OCI-M1 (cell line): Measurements from ENCODE around the gene TMC5.

ENCODE experiments used
- DNase-seq: peaks from one replicate; lab custom pipeline; 2025; lab: John Stamatoyannopoulos, UW

Gene TMC5

DNA sequence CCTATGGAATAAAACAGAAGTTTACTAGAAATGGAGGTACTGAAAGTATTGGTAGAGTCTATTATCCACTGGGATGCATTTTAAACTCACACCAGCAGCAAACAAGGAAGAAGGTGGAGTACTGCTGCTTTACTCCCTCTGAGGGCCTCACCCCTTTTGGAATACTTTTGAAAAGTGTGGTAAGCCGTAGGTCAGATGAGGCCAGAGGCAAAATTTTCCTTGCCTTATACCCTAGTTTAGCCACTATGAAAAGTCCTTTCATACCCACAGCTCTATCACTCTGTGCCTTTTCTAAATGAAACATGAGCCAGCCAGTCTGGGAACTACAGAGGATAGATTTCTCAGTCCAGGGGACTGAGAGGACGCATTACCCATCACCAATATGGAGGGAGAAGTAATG is 90.2 kb downstream of the TMC5 start:
- DNase-seq, result no peak

DNA sequence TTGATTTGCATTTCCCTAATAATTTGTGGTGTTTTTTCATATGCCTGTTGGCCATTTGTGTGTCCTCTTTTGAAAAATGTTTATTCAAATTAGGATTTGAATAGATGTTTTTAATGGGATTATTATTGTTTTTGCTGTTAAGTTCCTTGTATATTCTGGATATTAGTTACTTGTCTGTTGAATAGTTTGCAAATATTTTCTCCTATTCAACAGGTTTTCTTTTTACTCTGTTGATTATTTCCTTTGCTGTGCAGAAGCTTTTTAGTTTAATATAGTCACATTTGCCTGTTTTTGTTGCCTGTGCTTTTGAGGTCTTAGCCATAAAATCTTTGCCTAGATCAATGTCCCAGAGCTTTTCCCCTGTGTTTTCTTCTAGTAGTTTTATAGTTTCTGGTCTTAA is 94.6 kb downstream of the TMC5 start:
- DNase-seq, result no peak

DNA sequence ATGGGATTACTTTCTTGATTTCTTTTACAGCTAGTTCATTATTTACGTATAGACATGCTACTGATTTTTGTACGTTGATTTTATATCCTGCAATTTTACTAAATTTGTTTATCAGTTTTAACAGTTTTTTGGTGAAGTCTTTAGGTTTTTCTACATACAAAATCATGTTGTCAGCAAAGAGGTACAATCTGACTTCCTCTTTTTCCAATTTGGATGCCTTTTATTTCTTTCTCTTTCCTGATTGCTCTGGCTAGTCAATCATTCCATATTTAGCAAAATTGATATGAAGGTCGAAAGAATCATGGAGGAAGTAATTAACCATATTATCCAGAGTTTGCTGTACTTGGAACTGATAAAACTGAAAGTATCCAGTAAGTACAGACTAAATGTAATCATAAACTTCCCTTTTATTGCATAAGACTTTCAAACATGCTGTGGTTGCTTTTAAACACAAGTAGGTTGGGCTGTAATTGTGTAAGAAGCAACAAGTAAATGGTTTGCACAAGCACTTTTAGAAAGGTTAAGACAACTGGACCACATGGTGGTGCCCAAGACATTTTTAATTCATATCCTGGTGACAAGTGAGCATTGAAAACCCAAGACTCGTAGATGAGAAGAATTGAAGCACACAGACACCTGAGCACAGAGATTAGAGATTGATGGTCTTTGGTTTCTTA is 95.8 kb downstream of the TMC5 start:
- peak; percentile 85 for DNase-seq

DNA sequence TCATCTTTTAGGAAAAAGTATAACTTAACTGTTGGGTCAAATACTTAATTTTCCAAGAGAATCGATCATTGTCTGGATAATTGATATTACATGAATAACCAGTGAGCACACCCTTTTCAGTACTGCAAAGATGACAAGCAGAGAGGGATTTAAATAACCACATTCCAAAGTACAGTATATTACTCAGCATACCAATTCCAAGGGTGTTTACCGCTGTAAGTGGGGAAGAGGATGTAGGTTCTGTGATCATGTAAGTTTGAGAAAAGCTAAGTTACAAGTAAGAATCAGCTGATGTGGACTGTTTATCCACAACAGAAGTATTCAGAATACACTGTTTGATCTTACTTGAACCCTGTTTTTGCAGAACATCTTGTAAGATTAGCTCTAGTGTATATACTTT is 98.1 kb downstream of the TMC5 start:
- no peak for DNase-seq

DNA sequence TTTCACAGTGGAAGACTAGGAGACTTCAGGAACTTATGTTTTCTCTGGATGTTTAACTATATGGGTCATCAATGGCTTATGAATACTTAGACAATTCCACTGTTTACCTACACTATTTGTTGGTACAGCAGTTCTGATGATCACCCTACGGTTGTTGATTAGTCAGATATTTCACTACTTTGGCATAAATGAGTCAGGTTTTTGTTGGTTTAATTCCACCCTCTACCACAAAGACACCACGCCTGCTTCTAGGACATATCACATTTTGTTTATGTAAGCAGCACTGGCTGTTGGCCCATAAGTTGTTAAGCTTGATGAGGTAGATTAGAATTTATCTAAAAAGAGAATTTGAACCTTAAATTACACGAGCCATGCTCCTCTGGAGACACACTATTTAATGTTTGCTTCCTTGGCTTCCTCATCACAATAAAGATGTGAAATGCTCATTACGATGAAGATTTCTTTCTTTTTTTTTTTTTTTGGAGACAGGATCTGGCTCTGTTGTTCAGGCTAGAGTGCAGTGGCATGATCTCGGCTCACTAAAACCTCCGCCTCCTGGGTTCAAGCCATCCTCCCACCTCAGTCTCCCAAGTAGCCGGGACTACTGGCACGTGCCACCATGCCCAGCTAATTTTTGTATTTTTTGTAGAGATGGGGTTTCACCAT is 99.9 kb downstream of the TMC5 start:
- DNase-seq, result peak; percentile 36

DNA sequence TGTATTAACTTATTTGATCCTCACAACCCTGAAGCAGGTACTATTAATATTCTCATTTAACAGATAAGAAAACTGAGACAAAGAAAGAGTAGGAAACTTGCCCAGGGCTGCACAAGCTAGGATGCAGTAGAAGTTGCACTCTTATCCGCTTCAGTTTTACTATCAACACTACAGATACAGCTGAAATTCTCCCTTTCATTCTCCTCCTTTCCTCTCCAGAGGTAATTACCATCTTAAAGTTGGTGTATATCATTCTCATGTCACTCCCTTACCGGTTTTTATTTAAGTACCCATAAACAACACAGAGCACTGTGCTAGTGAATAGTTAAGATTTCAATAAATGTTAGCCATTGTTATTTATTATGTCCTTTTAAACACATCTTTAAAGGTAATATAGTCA is 100.7 kb downstream of the TMC5 start:
- DNase-seq, result no peak

DNA sequence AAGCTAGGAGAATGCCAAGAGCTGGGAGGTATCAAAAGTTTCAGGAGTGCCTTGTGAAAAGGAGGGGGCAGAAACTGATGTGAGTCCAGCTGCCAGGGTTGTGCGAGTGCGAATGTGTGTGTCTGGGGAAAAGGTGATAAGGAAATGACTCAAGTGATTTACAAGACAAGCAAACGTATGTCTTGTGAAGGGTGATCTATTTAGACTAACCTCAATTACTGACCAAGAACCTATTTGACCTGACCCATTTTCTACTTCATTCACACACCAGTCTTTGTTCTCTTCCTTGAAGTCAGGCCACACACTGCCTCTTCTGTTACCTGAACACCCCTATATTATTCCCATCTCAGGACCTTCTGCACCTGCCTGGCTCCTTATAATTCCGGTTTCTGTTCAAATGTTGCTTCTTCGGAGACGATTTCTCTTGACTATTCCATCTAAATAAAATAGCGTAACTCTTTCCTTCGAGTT is 103.2 kb downstream of the TMC5 start:
- peak; percentile 84 for DNase-seq

DNA sequence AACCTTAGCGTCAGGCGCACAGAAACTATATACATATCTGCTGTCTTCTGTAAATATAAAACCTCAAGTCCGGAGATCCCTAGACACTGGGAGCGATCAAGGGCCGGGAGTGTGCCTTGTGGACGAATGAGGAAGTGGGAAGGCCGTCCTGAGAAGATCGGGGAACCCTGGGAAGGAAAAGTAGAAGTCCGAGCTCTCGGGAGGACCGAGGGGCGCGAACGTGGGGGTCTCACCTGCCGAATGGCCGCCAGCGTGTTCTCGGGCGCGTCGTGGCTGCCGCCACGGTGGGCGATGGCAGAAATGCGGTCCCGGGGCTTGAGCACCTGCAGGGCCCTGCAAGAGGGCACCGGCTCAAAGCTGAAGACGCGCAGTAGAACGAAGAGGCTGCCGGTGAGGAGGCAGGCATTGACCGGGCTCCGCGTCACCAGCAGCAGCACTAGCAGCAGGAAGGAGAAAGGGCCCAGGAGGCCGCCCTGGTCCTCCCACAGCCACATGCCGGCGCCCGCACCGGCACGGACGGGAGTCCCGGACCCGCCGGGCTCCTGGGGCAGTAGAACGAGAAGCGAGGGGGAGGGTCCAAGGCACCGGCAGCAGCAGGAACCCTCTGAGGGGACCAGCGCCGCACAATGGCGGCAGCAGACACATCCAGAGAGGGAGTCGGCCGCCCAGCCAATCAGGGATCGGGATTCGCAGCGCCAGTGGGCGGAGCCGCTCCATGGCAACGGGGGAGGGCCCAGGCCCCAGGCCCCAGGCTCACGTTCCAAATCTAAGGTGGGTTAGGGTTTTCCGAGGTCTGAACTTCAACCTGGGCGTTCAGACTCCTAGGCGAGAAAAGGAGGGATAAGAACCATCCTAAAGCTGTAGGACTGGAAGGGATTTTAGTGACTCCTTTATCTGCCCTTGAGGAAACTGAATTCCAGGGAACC is 104.1 kb downstream of the TMC5 start, which contains the start of gene GDE1:
TSS of gene GDE1 (minus strand) at position 628 of the 926 bp plus-strand sequence. CDS start at position 494, 134 bp downstream.
- DNase-seq, result peak; percentile 96

DNA sequence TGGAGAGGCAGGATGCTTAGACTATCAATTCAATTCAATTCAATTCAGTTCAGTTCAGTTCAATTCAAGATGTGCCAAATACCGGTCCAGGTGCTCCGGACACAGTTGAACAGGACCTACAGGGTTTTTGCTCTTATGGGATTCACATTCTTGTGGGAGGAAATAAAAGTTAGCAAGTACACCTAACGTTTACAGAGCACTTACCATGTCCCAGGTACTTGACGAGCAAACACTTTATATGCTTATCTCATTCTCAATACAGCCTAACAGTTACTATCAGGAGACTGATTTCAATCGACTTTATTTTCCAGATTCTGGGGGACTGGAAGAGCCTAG is 104.7 kb downstream of the TMC5 start:
- DNase-seq, result no peak

DNA sequence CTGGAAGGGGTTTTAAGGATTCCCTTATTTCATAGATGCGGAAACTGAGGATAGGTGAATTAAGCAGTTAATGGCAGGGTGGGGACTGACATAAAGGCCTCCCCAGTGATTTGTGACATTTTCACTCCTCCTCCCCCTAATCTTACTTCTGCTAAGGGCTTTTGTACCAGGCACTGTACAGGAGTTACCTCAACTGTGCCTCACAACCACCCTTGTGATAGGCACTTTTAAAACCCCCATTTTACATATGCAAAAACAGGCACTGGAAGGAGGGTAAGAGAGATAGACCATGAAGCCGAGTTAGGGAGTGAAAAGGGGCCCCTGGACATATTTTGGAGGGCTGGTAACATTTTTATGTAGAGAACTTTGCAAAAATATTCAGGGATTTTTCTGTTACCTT is 105.1 kb downstream of the TMC5 start:
- no peak for DNase-seq

DNA sequence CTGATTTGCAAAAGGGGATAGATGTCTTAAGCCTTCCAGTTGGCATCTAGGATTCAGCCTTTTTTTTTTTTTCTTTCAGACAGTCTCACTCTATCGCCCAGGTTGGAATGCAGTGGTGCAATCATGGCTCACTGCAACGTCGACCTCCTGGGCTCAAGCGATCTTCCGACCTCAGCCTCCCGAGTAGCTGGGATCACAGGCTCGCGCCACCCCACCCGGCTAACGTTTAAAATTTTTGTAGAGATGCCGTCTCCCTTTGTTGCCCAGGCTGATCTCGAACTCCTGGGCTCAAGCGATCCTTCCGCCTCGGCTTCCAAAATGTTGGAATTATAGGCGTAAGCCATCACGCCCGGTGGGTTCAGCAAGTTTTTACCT is 105.5 kb downstream of the TMC5 start:
- no peak for DNase-seq

DNA sequence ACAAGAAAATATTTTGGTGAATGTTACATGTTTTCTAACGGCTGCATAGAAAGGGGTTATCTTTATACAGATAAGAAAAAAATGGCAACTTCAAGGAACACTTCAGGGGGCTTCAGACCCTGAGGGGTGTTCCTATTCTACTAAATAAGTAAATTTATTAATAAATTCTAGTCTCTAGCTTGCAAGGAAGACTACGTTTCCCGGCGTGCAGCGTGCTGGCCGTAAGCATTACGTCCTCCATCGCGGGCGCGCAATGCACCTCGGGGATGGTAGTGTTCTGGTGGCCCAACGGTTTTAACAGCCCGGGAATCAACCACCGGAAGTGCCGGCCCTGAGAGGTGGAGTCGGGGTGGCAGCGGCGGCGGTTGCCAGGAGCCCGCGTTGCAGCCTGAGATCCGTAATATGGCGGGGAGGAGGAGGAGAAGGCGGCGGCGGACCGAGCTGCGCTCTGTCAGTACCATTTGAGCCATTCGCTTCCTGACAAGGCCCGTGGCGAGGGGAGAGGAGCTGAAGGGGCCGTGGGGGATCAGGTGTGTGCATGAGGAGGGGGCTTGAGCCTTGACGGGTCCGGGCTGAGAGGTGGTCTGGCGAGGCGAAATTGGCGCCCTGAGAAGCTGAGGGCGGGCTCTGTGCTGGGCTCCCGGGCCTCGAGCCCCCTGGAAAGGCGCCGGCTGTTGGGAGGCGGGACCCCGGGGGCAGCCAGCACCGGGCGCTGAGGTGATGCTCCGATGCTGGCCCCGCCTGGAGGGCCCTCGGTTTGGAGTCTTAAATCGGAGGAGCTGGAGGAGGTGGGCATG is 106.1 kb downstream of the TMC5 start, which contains the start of gene CCP110:
TSS of gene CCP110 (plus strand) at position 384 of the 797 bp plus-strand sequence. CDS start 3,940 bp downstream, outside the sequence.
- peak; percentile 97 for DNase-seq

DNA sequence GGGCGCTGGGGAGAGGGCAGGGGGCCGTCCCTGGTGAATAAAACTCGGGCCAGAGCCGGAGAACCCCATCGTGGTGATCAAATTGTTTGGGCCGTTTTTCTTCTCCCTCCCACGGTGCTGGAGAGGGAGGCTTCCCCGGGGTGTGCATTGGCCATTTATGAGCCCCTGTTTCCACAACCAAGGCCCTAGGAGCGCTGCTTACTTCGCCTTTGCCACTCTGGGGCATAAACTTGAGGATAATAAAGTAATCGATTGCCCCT is 106.6 kb downstream of the TMC5 start:
- no peak for DNase-seq

DNA sequence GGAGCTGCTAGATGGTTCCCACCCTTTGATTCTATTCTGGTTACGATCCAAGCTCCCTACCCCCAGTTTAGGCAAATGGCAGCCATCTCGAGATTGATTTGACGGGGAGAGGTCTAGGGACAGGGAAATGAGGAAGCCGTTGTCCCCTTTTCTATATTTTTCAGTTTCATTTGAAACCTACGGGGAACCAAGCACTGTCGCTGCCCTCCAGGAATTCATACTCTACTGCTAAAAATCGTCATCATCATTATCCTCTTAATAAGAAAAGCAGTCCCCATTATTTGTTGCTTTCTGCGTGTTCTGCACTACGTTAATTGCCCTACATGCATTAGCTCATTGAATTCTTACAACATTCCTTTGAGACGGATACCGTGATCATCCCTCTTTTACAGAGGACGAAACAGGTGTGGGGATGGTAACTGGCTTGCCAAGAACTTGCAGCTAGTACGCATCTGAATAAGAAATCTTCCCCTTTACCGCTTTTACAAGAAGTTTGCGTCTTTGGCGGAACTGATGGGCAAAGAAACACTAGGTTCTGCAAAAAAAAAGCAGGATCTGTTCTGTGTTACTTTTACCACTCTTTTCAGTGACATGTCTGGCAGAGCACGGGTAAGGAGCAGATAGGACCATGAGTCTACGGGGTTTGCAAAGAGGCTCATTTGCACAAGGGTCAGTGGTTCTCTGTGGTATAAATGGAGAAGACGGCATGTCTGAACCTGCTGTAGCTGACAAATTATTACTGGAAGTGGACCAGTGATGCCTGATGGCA is 107.1 kb downstream of the TMC5 start:
- peak; percentile 48 for DNase-seq

DNA sequence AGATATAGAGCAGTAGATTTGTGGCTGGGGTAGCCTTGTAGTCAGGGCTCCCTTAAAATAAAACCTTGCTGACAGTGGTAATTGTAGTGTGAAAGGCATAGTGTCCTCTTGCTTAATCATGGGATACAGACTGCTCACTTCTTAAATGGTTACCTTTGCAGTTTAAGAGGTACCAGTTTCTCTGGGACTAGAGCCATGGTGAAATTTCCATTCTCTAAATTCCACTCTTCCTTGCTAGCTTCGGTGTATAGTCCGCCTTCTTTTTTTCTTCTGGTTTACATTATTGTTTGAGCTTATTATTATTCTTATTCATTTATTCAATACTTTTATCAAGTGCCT is 107.7 kb downstream of the TMC5 start:
- no peak for DNase-seq

DNA sequence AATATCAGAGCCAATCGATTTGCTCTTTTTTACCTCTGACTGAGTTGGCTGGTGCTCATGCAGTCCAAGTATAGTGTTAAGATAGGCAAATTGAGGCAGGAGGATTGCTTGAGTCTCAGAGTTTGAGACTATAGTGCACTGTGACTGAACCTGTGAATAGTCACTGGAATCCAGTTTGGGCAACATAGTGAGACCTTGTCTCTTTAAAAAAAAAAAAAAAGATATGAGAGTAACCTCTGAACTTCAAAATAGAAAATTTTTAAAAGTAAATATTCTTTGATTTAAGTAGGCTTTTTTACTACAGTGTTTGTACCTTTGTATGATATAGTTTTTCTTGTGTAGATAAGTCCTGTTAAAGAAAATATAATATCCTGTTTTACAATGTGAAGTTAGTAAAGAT is 109.5 kb downstream of the TMC5 start:
- DNase-seq, result no peak

DNA sequence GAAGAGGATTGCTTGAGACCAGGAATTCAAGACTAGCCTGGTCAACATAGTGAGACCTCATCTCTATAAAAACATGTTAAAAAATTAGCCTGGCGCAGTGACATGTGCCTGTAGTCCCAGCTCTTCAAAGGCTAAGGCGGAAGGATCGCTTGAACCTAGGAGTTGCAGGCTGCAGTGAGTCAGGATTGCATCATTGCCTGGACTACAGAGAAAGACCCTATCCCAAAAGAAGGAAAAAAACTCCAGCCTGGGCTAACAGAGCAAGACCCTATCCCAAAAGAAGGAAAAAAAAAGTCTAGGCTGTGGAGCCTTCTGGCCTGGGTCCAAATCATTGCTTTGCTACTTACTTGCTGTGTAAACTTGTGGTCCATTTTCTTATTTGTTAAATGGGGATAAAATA is 111.0 kb downstream of the TMC5 start:
- DNase-seq, result no peak

DNA sequence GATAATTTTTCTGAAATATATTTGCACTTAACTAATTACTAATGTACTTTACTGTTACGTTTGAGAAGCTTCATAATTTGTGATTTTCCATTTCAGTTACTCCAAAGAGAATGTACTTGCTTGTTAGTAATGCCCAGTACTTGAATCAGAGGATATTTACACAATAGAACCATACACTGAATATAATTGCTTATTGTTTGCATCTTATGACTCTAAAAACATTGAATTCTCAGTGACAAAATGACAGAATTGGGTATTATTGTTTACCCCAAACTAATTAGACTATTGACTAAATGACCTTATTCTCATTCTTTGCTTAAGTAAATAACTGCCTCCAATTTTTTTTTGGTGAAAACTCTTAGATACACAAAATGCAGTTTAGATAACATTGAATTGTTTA is 114.9 kb downstream of the TMC5 start:
- DNase-seq, result no peak

DNA sequence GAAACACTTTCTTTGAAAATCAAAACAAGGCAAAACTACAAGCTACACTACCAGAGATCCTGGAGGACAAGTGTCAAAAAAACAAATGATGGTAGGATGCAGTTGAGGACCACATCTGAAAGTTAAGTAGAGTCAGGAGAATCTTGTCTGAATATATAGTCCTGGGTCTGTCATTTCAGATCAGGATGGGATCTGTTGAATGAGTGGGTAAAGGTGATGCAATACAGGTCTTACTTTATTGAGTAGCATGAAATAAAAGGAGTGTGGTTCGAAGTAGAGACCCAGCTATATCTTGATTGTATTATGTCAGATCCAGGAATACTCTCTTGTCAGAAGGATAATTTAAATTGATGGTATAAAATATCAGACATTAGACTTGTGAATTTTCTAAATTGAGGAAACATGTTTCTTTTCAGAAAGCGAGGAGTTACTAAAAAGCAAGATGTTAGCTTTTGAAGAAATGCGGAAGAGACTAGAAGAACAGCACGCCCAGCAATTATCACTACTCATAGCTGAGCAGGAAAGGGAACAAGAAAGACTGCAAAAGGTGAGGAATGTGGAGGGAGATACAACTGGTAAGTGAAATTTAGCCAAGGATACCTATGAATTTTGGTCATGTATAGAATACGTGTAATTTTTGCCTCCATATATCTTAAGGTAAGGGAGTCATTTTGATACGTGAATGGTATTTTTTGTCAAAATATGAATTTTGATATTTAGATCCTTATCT is 122.7 kb downstream of the TMC5 start:
- no peak for DNase-seq

DNA sequence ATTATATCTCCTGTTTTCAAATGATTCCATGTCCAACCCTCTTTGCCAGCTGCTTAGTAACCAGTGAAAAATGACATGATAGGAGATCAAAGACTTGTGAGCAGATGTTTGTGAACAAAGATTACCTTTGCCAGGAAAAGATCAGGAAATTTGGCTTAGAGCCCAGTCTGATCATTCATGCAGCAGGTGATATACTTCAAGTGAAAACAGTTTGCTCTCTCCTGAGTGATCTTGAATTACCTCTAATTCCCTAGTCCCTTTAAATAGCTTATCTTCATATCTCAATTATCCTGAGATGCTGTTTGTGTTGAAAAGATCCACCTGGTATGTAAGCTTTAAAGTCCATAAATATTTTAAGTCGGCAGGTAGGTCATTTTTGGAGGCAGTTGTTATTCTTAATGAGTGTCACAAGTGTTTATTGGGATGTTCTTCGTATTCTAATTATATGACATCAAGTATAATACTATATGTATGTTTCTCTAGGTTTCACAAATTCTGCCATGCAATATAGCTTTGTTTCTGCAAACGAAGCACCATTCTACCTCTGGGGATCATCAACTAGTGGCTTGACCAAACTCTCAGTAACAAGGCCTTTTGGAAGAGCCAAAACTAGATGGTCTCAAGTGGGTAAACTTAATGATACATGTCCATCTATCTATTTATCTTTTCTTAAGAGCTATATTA is 124.6 kb downstream of the TMC5 start:
- no peak for DNase-seq
